Amniotic stem cell (primary cell): ENCODE results near the gene LARP1.
A peak's percentile ranks its signal among the peaks of the same experiment; 100 is the strongest.

Experiments used
- DNase-seq: peaks from one replicate; lab custom pipeline; 2025; lab: John Stamatoyannopoulos, UW

LARP1 gene

GRCh38 chr5:154761046-154761736 lies 6.0 kb downstream of the LARP1 start:
- DNase-seq: no peak

- DNase-seq: no peak
Observed at GRCh38 chr5:154762261-154762660, 7.1 kb downstream of the LARP1 start.

- no peak for DNase-seq
Observed at GRCh38 chr5:154762700-154763099, 7.5 kb downstream of the LARP1 start.

- DNase-seq: no peak
Observed at GRCh38 chr5:154764967-154765366, 9.8 kb downstream of the LARP1 start.

- no peak for DNase-seq
Observed at GRCh38 chr5:154765396-154765925, 10.3 kb downstream of the LARP1 start.

GRCh38 chr5:154766558-154767281 lies 11.5 kb downstream of the LARP1 start:
- DNase-seq: no peak

GRCh38 chr5:154767576-154767975 lies 12.4 kb downstream of the LARP1 start:
- DNase-seq: no peak

GRCh38 chr5:154768207-154768606 lies 13.0 kb downstream of the LARP1 start:
- DNase-seq: no peak

- DNase-seq: no peak
Observed at GRCh38 chr5:154770111-154770510, 14.9 kb downstream of the LARP1 start.

GRCh38 chr5:154771383-154771901 lies 16.3 kb downstream of the LARP1 start:
- peak; percentile 64 for DNase-seq

GRCh38 chr5:154773326-154773725 lies 18.1 kb downstream of the LARP1 start:
- DNase-seq: no peak

- no peak for DNase-seq
Observed at GRCh38 chr5:154776167-154776566, 21.0 kb downstream of the LARP1 start.

GRCh38 chr5:154778534-154778933 lies 23.4 kb downstream of the LARP1 start:
- no peak for DNase-seq

GRCh38 chr5:154779105-154779504 lies 23.9 kb downstream of the LARP1 start:
- DNase-seq: peak; percentile 71

GRCh38 chr5:154780128-154780527 lies 25.0 kb downstream of the LARP1 start:
- DNase-seq: no peak

- no peak for DNase-seq
Observed at GRCh38 chr5:154782326-154782725, 27.1 kb downstream of the LARP1 start.

GRCh38 chr5:154782812-154783592 lies 27.8 kb downstream of the LARP1 start:
- no peak for DNase-seq

GRCh38 chr5:154783774-154784460 lies 28.7 kb downstream of the LARP1 start:
- no peak for DNase-seq

- DNase-seq: no peak
Observed at GRCh38 chr5:154784856-154785255, 29.7 kb downstream of the LARP1 start.

GRCh38 chr5:154786414-154786813 lies 31.2 kb downstream of the LARP1 start:
- no peak for DNase-seq

- no peak for DNase-seq
Observed at GRCh38 chr5:154788212-154788611, 33.0 kb downstream of the LARP1 start.

- no peak for DNase-seq
Observed at GRCh38 chr5:154791535-154791934, 36.4 kb downstream of the LARP1 start.
